H1 (cell line): ENCODE results near the gene BARHL1. TPM values are rescaled to one million over a fixed set of nuclear protein-coding genes. Genes with fewer than 3 reads are reported as not detected.

Experiments
- CHD7 ChIP-seq: fragments of 300-600 bp; sonication (generic); IDR thresholded peaks from 2 replicates; pipeline ENCODE4 v1.7.1; 2012; ENCODE audit warnings: low read length, moderate library complexity, mild to moderate bottlenecking, inconsistent platforms; ENCODE audit not compliant: insufficient replicate concordance
- FOSL1 ChIP-seq: IDR thresholded peaks from 2 replicates; pipeline ENCODE4 v1.6.1; 2011; ENCODE audit warnings: mild to moderate bottlenecking, low read depth, low read length, moderate library complexity; ENCODE audit not compliant: insufficient read depth
- HDAC2 ChIP-seq, 2 experiments: fragments of 300-600 bp in 1 of 2; sonication (generic) in 1 of 2; IDR thresholded peaks; 2 replicates each; pipeline ENCODE4 v1.6.1; 2011 to 2012; ENCODE audit warnings: low read depth in 2 of 2, low read length in 2 of 2, mild to moderate bottlenecking in 2 of 2, moderate library complexity in 2 of 2, borderline replicate concordance in 1 of 2, inconsistent platforms in 1 of 2
- MAX ChIP-seq: IDR thresholded peaks from 2 replicates; pipeline ENCODE4 v1.6.1; 2012; ENCODE audit warnings: inconsistent platforms
- RAD21 ChIP-seq, 2 experiments: IDR thresholded peaks in 1 of 2; conservative IDR thresholded peaks in 1 of 2; 2 replicates each; pipeline ENCODE4 v1.6.1; 2011; ENCODE audit warnings: low read depth in 2 of 2, low read length in 2 of 2, improper control_type of control experiment in 1 of 2, inconsistent platforms in 1 of 2, mild to moderate bottlenecking in 1 of 2, moderate library complexity in 1 of 2
- SIRT6 ChIP-seq: IDR thresholded peaks from one replicate; pipeline ENCODE4 v1.7.1; 2012; ENCODE audit warnings: low read length, inconsistent platforms
- polyA plus RNA-seq, 7 experiments: library from polyadenylated mRNA; depleted of rRNA in 3 of 7; stranded (reverse) in 5 of 7; unstranded in 2 of 7; fragments of >200 nt in 5 of 7; fragments of 200-250 nt in 2 of 7; gene quantifications; 1 replicate in 5 of 7; 2 replicates in 1 of 7; 4 replicates in 1 of 7; pipeline versions ENCODE4 v1.2.1 to v1.2.3, GENCODE V29; 2011 to 2013; ENCODE audit warnings: missing spikeins in 2 of 7, mixed read lengths in 2 of 7
- total RNA-seq: library from RNA; stranded (reverse); fragmentation: NEBNext Ultra II Directional; extraction: Animal tissue kit (Norgen Biotek cat#: 25700); gene quantifications from 2 replicates; pipeline ENCODE4 v1.2.1, GENCODE V29; 2021

Gene BARHL1
- total and polyA plus RNA-seq, 2 of the 8 experiments (the other 6 are each of a cell fraction or from before 2014, with no cell fraction given), result not detected

- TF ChIP-seq CHD7, result no peak
- TF ChIP-seq SIRT6, result no peak
- no peak for TF ChIP-seq FOSL1
- TF ChIP-seq HDAC2 (IDR thresholded peaks at IDR 0.05; ENCODE audit: borderline replicate concordance in 1 of 2, low read depth in 2 of 2, low read length in 2 of 2), result no peak
- no peak for TF ChIP-seq MAX
- TF ChIP-seq RAD21 (IDR thresholded peaks at IDR 0.05 in 1 of 2, conservative IDR thresholded peaks at IDR 0.05 in 1 of 2; ENCODE audit: low read depth in 2 of 2, low read length in 2 of 2), result no peak
Measured at GRCh38 chr9:132562306-132562573, 20.2 kb upstream of the BARHL1 start (continued).
